Measurements from ENCODE around the gene SPAG17. TPM values are rescaled to one million over a fixed set of nuclear protein-coding genes. Genes with fewer than 3 reads are reported as not detected.
A peak's percentile ranks its signal among the peaks of the same experiment; 100 is the strongest.

The SPAG17 gene
- total RNA-seq: not detected

DNA sequence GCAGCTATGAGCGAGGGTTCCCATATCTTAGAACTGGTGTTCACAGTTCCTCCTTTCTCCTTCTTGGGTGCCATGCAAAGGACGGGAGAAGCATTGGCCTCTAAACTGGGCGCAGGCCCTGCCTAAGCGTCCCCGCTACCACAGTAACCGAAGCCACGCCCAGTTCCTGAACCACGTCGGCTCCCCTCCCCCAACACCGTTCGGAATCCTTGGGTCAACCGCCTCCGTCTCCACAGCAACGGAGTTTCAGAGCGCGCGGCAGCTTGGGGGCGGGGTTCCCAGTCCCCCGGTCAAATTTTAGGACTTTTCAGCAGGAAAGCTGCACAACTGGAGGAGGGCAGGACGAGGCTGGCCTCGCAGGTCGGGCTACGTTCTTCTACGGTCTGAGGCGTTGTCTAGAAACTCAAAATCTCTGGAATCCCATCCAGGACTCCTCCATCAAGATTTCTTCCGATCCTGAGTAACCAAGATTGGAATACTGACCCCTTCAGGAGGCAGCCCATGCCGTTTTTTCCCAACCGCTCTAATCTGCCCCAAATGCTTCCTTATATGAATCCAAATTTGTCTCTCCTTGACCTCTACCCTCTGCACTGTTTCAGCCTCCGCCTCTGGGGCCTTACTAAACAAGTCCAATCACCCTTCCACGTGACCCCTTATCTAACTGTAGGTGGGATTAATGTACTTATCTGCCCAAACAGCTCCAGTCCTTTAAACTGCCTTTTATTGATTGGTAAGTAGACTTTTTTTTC is at the start of gene SPAG17:
TSS of gene SPAG17 (minus strand) at position 145 of the 749 bp plus-strand sequence. CDS start at position 74, 71 bp downstream.
- DNase-seq (peak; percentile 42), ATAC-seq (ENCODE audit: low read depth) (no peak)
- Mint-ChIP-seq H3K4me3 (peak within 1 kb of the TSS; percentile 7), H3K27me3 (no peaks in the 10 kb centered on the region), H3K27ac (no peak within 1 kb of the TSS), H3K36me3 (no peaks in the 10 kb centered on the region), H3K4me1 (no peaks in the 10 kb centered on the region), H3K9me3 (peaks cover 1% of the 10 kb centered on the region)
- POLR2A ChIA-PET: no interaction called here

DNA sequence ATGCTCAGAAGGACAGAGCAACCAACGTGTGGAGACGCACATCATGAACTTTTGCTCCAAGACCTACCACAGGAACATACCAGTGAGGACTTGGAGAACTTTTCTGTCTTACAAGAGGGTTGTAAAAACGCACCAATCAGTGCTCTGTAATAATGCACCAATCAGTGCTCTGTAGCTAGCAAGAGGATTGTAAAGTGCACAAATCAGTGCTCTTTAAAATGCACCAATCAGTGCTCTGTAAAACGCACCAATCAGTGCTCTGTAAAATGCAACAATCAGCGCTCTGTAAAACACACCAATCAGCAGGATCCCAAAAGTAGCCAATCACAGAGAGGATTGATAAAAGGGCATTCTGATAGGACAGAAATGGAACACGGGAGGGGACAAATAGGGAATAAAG is 40.4 kb upstream of the SPAG17 start:
- no peaks in the 10 kb centered on the region for H3K27me3 Mint-ChIP-seq

DNA sequence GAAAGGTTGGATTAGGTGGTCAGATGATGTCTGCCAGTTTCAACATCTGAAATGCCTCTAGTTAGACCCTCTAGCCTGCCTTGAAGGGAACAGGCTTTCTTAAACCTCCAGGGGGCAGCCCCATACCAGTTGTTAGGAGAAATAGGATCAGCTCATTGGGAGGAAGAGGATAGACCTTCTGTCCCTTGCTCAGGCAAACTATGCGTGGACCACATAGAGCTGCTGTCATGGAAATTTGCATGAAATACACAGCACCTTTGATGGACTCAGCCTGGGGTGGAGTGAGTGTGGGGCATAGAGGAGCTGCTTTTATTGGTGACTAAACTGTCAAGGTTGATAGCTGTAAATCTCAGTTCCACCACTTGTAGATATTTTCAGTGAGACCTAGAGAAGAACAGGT is 38.4 kb upstream of the SPAG17 start:
- H3K4me3 Mint-ChIP-seq: no peak overlapping the region
- ATAC-seq (ENCODE audit: low read depth) (no peak), DNase-seq (no peak)
- no peaks in the 10 kb centered on the region for H3K9me3 Mint-ChIP-seq
- H3K27ac Mint-ChIP-seq: no peak overlapping the region
- no peaks in the 10 kb centered on the region for H3K27me3 Mint-ChIP-seq
- POLR2A ChIA-PET: no interaction called here
- no peaks in the 10 kb centered on the region for H3K4me1 Mint-ChIP-seq
- no peaks in the 10 kb centered on the region for H3K36me3 Mint-ChIP-seq

More for the DNA sequence above, 40.4 kb upstream of the SPAG17 start:
- H3K4me3 Mint-ChIP-seq: no peak overlapping the region
- no peak for ATAC-seq (ENCODE audit: low read depth)
- H3K36me3 Mint-ChIP-seq: no peaks in the 10 kb centered on the region
- DNase-seq: no peak
- H3K9me3 Mint-ChIP-seq: no peaks in the 10 kb centered on the region
- POLR2A ChIA-PET: no interaction called here
- no peak overlapping the region for H3K27ac Mint-ChIP-seq
- no peaks in the 10 kb centered on the region for H3K4me1 Mint-ChIP-seq

DNA sequence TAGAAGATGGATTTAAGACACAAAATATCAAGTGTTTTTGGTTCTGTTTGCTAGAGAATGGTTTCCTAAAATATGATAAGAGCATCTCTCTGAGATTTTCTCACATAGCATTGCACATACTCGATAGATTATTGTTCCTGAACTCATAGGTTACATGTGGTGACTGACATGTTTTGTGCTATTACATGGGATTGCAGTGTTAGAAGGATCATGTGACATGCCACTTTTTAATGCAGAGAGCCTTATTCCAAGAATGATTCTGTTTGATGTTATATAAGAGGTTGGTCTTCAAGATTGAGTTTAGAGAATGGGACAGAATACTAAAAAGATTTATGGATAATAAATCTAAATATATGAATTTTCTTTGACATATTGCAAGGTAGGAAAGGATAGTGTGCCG is 34.4 kb upstream of the SPAG17 start:
- POLR2A ChIA-PET: no interaction called here
- no peaks in the 10 kb centered on the region for H3K4me1 Mint-ChIP-seq
- DNase-seq (no peak), ATAC-seq (ENCODE audit: low read depth) (no peak)
- no peaks in the 10 kb centered on the region for H3K9me3 Mint-ChIP-seq
- no peaks in the 10 kb centered on the region for H3K27me3 Mint-ChIP-seq
- no peak overlapping the region for H3K4me3 Mint-ChIP-seq
- no peaks in the 10 kb centered on the region for H3K36me3 Mint-ChIP-seq
- no peak overlapping the region for H3K27ac Mint-ChIP-seq

GRCh38 chr1:118217141-118217838 is 32.3 kb upstream of the SPAG17 start:
- ATAC-seq (ENCODE audit: low read depth) (no peak), DNase-seq (no peak)
- no peak overlapping the region for H3K27ac Mint-ChIP-seq
- H3K4me3 Mint-ChIP-seq: no peak overlapping the region
- POLR2A ChIA-PET: no interaction called here
- H3K9me3 Mint-ChIP-seq: no peaks in the 10 kb centered on the region
- H3K4me1 Mint-ChIP-seq: no peaks in the 10 kb centered on the region
- H3K36me3 Mint-ChIP-seq: no peaks in the 10 kb centered on the region
- H3K27me3 Mint-ChIP-seq: no peaks in the 10 kb centered on the region

DNA sequence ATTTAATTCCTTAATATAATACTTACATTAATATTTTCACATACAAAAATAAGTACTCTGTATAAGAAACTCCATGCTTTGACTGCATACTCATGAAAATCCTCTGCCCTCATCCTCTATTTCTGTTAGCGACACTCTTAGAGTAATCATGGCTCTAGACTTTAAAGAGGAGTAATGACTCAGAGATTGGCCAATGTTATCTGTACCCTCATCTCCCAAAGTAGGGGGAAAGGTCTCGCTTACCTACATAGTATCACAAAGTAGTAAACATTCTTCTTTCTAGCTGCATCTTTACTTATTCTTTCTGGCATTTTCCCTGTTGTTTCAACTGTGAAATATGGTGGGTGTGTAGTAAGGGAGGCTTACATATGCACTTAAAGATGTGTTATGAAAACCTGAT is 29.8 kb upstream of the SPAG17 start:
- H3K27ac Mint-ChIP-seq: no peak overlapping the region
- no peak overlapping the region for H3K4me3 Mint-ChIP-seq
- DNase-seq: no peak
- H3K9me3 Mint-ChIP-seq: no peaks in the 10 kb centered on the region
- POLR2A ChIA-PET: no interaction called here
- no peaks in the 10 kb centered on the region for H3K4me1 Mint-ChIP-seq
- no peaks in the 10 kb centered on the region for H3K27me3 Mint-ChIP-seq
- H3K36me3 Mint-ChIP-seq: no peaks in the 10 kb centered on the region
- ATAC-seq (ENCODE audit: low read depth): no peak

- H3K27ac Mint-ChIP-seq: no peak overlapping the region
- POLR2A ChIA-PET: no interaction called here
- DNase-seq: no peak
- peaks cover 2% of the 10 kb centered on the region for H3K9me3 Mint-ChIP-seq
- ATAC-seq (ENCODE audit: low read depth): no peak
- no peaks in the 10 kb centered on the region for H3K36me3 Mint-ChIP-seq
- no peaks in the 10 kb centered on the region for H3K4me1 Mint-ChIP-seq
- H3K4me3 Mint-ChIP-seq: no peak overlapping the region
- no peaks in the 10 kb centered on the region for H3K27me3 Mint-ChIP-seq
Measured at GRCh38 chr1:118210723-118211110, 25.7 kb upstream of the SPAG17 start.

DNA sequence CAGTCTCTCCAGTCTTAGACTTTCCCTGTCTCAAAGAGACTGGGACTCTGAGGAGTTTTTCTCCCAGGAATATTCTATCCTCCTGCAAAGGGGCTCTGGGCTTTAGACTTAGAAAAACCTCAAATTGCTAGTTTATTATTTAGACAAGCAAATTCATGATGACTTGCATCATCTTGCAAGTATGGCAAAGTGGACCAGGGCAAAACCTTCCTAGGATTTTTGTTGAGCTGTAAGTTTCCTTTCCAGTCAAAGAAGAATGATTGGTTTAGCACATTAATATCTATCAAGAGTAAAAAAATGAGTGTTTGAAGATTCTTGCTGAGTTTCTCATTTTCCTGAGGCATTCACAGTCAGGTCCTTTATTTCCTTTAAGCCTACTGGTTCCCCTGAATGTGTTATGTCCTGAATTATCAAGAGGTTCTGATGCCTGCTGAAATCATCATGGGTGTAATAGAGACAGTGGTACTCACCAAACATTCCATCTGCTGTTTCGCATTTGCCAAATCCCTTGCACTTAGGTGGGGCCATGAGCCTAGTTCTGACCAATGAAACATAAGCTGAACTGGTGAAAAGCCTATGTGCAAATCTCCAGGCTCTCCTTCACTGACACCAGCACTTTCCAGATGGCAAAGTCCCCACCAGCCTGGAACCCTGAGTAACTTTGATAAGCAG is 25.2 kb upstream of the SPAG17 start:
- no peak for DNase-seq
- Mint-ChIP-seq H3K4me1 (no peaks in the 10 kb centered on the region), H3K36me3 (no peaks in the 10 kb centered on the region), H3K27me3 (no peaks in the 10 kb centered on the region), H3K27ac (no peak overlapping the region), H3K4me3 (no peak overlapping the region), H3K9me3 (peaks cover 2% of the 10 kb centered on the region)
- ATAC-seq (ENCODE audit: low read depth): no peak
- POLR2A ChIA-PET: no interaction called here

DNA sequence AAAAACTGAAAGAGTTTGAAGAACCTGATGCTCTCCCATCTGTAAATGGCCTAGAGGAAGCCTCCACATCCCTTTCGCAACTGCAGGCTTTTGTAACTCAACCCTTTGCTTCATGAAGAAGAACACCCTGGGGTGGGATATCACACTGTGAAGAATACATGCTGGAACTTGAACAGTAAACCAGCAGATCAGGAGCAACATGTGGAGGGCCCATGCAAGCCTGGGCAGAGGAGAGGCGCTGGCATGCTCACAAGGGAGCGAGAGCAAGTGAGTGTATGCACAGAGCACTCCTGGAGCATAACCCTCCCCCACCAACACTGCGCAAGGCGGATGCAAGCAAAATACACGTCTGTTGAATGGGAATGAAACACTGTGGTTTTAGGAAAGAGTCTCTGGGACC is 24.6 kb upstream of the SPAG17 start:
- ATAC-seq (ENCODE audit: low read depth): no peak

GRCh38 chr1:118206966-118207365 is 21.9 kb upstream of the SPAG17 start:
- peaks cover 2% of the 10 kb centered on the region for H3K9me3 Mint-ChIP-seq
- no peak overlapping the region for H3K4me3 Mint-ChIP-seq
- ATAC-seq (ENCODE audit: low read depth) (no peak), DNase-seq (no peak)
- H3K4me1 Mint-ChIP-seq: no peaks in the 10 kb centered on the region
- no peak overlapping the region for H3K27ac Mint-ChIP-seq
- no peaks in the 10 kb centered on the region for H3K27me3 Mint-ChIP-seq
- POLR2A ChIA-PET: no interaction called here
- H3K36me3 Mint-ChIP-seq: no peaks in the 10 kb centered on the region

More for the DNA sequence above, 24.6 kb upstream of the SPAG17 start:
- no peak overlapping the region for H3K27ac Mint-ChIP-seq
- POLR2A ChIA-PET: no interaction called here
- no peak for DNase-seq
- no peaks in the 10 kb centered on the region for H3K27me3 Mint-ChIP-seq
- no peaks in the 10 kb centered on the region for H3K36me3 Mint-ChIP-seq
- H3K4me3 Mint-ChIP-seq: no peak overlapping the region
- H3K9me3 Mint-ChIP-seq: peaks cover 2% of the 10 kb centered on the region
- H3K4me1 Mint-ChIP-seq: no peaks in the 10 kb centered on the region

DNA sequence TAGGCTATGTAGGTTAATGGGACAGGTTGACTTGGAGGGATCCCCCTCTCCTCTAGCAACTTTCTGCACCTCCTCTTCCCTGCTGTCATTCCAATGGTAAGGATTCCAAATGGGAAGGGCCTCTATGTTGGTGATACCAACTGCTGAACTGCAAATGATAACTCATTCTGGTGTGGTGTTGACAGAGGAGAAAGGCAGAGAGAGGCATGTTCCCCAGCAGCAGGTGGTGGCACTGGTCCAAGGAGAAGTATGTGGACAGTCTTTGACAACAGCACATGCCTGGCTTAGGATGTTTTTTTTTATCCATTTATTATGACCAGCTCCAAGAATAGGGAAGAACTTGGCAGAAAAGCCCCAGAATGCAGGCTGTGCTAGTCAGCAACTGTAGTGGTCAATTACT is 19.6 kb upstream of the SPAG17 start:
- no peak for ATAC-seq (ENCODE audit: low read depth)
- H3K4me3 Mint-ChIP-seq: no peak overlapping the region
- POLR2A ChIA-PET: no interaction called here
- no peaks in the 10 kb centered on the region for H3K4me1 Mint-ChIP-seq
- H3K27me3 Mint-ChIP-seq: no peaks in the 10 kb centered on the region
- peaks cover 2% of the 10 kb centered on the region for H3K9me3 Mint-ChIP-seq
- no peak overlapping the region for H3K27ac Mint-ChIP-seq
- no peak for DNase-seq
- H3K36me3 Mint-ChIP-seq: no peaks in the 10 kb centered on the region

GRCh38 chr1:118204105-118204504 is 19.1 kb upstream of the SPAG17 start:
- DNase-seq (no peak), ATAC-seq (ENCODE audit: low read depth) (no peak)
- Mint-ChIP-seq H3K27me3 (no peaks in the 10 kb centered on the region), H3K9me3 (peaks cover 2% of the 10 kb centered on the region), H3K4me3 (no peak overlapping the region), H3K4me1 (no peaks in the 10 kb centered on the region), H3K27ac (no peak overlapping the region), H3K36me3 (no peaks in the 10 kb centered on the region)
- POLR2A ChIA-PET: no interaction called here

DNA sequence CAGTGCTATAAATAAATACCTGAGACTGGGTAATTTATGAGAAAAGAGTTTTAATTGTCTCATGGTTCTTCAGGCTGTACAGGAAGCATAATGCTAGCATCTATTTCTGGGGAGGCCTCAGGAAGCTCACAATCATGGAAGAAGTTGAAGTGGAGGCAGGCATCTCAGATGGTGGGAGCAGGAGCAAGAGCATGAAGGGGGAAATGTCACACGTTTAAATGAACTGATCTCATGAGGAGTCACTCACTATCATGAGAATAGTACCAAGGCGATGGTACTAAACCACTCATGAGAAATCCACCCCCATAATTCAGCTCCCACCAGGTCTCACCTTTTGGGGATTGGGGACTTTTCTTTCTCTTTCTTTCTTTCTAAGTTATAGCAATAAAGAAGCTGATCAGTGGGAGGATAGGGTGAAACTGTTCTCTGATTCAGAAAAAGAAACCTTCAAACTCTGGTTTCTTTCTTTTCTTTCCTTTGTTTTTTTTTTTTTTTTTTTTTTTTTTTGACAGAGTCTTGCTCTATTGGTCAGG is 17.1 kb upstream of the SPAG17 start:
- DNase-seq (no peak), ATAC-seq (ENCODE audit: low read depth) (no peak)
- Mint-ChIP-seq H3K9me3 (peaks cover 2% of the 10 kb centered on the region), H3K4me3 (no peak overlapping the region), H3K36me3 (no peaks in the 10 kb centered on the region), H3K27me3 (no peaks in the 10 kb centered on the region), H3K27ac (no peak overlapping the region), H3K4me1 (no peaks in the 10 kb centered on the region)
- POLR2A ChIA-PET: no interaction called here

DNA sequence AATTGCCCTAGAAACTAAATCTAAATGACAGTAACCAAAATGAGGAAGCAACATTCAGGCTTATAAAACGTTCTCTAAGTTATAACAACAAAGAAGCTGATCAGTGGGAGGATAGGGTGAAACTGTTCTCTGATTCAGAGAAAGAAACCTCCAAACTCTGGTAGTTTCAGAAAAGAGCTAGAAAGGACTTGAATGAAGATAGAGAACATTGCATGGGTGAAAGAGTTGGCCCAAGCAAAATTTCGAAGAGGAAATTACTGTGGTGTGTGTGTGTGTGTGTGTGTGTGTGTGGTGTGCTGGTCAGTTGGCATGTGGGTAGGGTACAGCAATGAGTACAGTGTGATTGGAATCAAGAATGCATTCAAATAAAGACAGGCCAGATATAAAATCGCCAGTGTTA is 16.5 kb upstream of the SPAG17 start:
- H3K36me3 Mint-ChIP-seq: no peaks in the 10 kb centered on the region
- no peak for ATAC-seq (ENCODE audit: low read depth)
- H3K9me3 Mint-ChIP-seq: peaks cover 2% of the 10 kb centered on the region
- no peaks in the 10 kb centered on the region for H3K4me1 Mint-ChIP-seq
- no peak overlapping the region for H3K4me3 Mint-ChIP-seq
- H3K27ac Mint-ChIP-seq: no peak overlapping the region
- POLR2A ChIA-PET: no interaction called here
- no peaks in the 10 kb centered on the region for H3K27me3 Mint-ChIP-seq
- DNase-seq: no peak
